ENCODE data around the gene CDHR3.

GRCh38 chr7:106047818-106048705, 85.0 kb downstream of the CDHR3 start:
- TF ChIP-seq GATA2 (IDR thresholded peaks at IDR 0.05; ENCODE audit: low read depth, low read length), result no peak
- no peak for TF ChIP-seq GATA3 (IDR thresholded peaks at IDR 0.05; ENCODE audit: low read depth, low read length)
